Keratinocyte (primary cell): ENCODE measurements around the gene MREG.
A peak's percentile ranks its signal among the peaks of the same experiment; 100 is the strongest.

Experiments
- CTCF ChIP-seq, 3 experiments: IDR thresholded peaks in 1 of 3; conservative IDR thresholded peaks in 1 of 3; optimal IDR thresholded peaks in 1 of 3; 2 replicates in 2 of 3; 3 replicates in 1 of 3; pipeline versions ENCODE3 to v1.5.1; 2011; ENCODE audit warnings: low read length in 3 of 3, mild to moderate bottlenecking in 3 of 3, moderate library complexity in 2 of 3, control low read depth in 1 of 3, inconsistent platforms in 1 of 3; ENCODE audit not compliant: insufficient read depth in 2 of 3; ENCODE audit errors: extremely low read depth in 1 of 3
- EZH2 ChIP-seq: IDR thresholded peaks from one replicate; pipeline ENCODE4 v1.6.1; 2012; ENCODE audit warnings: inconsistent platforms, mild to moderate bottlenecking, low read length, moderate library complexity

GRCh38 chr2:215973954-215974699, 39.2 kb downstream of the MREG start:
- peak in 1 of 3 experiments; percentile 9 for TF ChIP-seq CTCF (optimal IDR thresholded peaks at IDR 0.05 in 1 of 3, IDR thresholded peaks at IDR 0.05 in 1 of 3, conservative IDR thresholded peaks at IDR 0.05 in 1 of 3; ENCODE audit: extremely low read depth in 1 of 3, insufficient read depth in 2 of 3, low read length in 3 of 3)
- TF ChIP-seq EZH2 = no peak
